ENCODE data around the gene KPNA4. TPM values are rescaled to one million over a fixed set of nuclear protein-coding genes. Genes with fewer than 3 reads are reported as not detected.

The KPNA4 gene
- total and polyA plus RNA-seq, 2 of the 4 experiments (the other 2 are of a cell fraction) = 12.9 to 46.1 TPM

DNA sequence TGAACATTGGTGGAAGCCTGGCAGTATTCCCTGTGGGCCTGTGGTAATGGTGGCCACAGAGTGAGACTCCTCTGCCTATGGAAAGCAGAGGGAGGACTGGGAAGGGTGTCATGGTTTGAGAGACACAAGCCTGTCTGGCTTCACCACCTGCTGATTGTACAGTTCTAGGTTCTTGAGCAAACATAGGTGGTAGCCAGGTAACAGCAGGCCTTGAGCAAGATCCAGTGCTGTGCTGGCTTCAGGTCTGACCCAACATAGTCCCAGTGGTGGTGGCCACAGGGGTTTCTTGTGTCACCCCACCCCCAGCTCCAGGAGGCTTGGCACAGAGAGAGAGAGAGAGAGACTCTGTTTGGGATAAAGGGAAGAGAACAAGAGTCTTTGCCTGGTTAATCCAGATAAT is 22.7 kb upstream of the KPNA4 start:
- Histone ChIP-seq H3K9me3 (ENCODE audit: control insufficient read depth, insufficient read depth, low read length) (no peaks in the 10 kb centered on the region), H2BK5ac (ENCODE audit: low read depth, low read length, poor library complexity, severe bottlenecking) (no peak overlapping the region), H4K20me1 (ENCODE audit: insufficient read depth, low read length) (no peaks in the 10 kb centered on the region), H3K14ac (replicated peaks; ENCODE audit: low read depth, low read length) (no peak overlapping the region), H3K4me1 (ENCODE audit: control insufficient read depth, insufficient read depth, low read length) (no peaks in the 10 kb centered on the region), H2BK20ac (ENCODE audit: low read depth, low read length) (no peak overlapping the region), H3K36me3 (ENCODE audit: control insufficient read depth, insufficient read depth, low read length) (no peaks in the 10 kb centered on the region), H3K27me3 (ENCODE audit: control insufficient read depth, insufficient read depth, low read length) (no peaks in the 10 kb centered on the region; the same call in 1 of the 2 replicates), H2BK120ac (ENCODE audit: low read depth, low read length) (no peak overlapping the region), H3K4me2 (ENCODE audit: low read depth, low read length) (no peak overlapping the region), H2AFZ (replicated peaks; ENCODE audit: low read length, poor library complexity) (no peak overlapping the region), H3K18ac (ENCODE audit: low read depth, low read length) (no peak overlapping the region), H3K27ac (ENCODE audit: insufficient read depth, low read length) (no peak overlapping the region), H3K4me3 (ENCODE audit: insufficient read depth, low read depth, low read length) (no peak overlapping the region), H3K79me1 (ENCODE audit: low read depth in 1 of 2, low read length in 2 of 2) (no peaks in the 10 kb centered on the region), H3K56ac (ENCODE audit: extremely low read depth, insufficient read depth, low read length) (no peak overlapping the region), H2AK9ac (replicated peaks; ENCODE audit: low read depth, low read length, poor library complexity) (no peak overlapping the region), H3K23ac (ENCODE audit: low read depth, low read length) (no peak overlapping the region), H2BK15ac (ENCODE audit: low read depth, low read length) (no peak overlapping the region), H3K9me1 (ENCODE audit: insufficient read depth, low read length) (no peaks in the 10 kb centered on the region), H4K5ac (ENCODE audit: low read depth, low read length) (no peak overlapping the region), H4K91ac (ENCODE audit: insufficient read depth, low read depth, low read length) (no peak overlapping the region), H3K4ac (ENCODE audit: low read depth, low read length) (no peak overlapping the region), H2AK5ac (ENCODE audit: low read depth, low read length) (no peak overlapping the region), H4K8ac (ENCODE audit: low read depth in 2 of 2, low read length in 2 of 2) (no peak overlapping the region), H3K9ac (ENCODE audit: low read depth, low read length) (no peak overlapping the region)
- ChIA-PET CTCF (no interaction called here), POLR2A (ENCODE audit: unreplicated experiment) (no interaction called here)
- no peak for TF ChIP-seq RCOR1 (IDR thresholded peaks at IDR 0.05; ENCODE audit: insufficient replicate concordance, low read length)
- TF ChIP-seq SMC3 (IDR thresholded peaks at IDR 0.05; ENCODE audit: low read depth, low read length) = no peak
- TF ChIP-seq MAFK (IDR thresholded peaks at IDR 0.05; ENCODE audit: low read depth, low read length) = no peak
- TF ChIP-seq, protein P1, sequence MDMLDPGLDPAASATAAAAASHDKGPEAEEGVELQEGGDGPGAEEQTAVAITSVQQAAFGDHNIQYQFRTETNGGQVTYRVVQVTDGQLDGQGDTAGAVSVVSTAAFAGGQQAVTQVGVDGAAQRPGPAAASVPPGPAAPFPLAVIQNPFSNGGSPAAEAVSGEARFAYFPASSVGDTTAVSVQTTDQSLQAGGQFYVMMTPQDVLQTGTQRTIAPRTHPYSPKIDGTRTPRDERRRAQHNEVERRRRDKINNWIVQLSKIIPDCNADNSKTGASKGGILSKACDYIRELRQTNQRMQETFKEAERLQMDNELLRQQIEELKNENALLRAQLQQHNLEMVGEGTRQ (IDR thresholded peaks at IDR 0.05; ENCODE audit: low read depth, low read length) = no peak
- TF ChIP-seq CEBPB (IDR thresholded peaks at IDR 0.05; ENCODE audit: low read depth, low read length) = no peak
- TF ChIP-seq BHLHE40 (IDR thresholded peaks at IDR 0.05; ENCODE audit: low read depth, low read length) = no peak
- TF ChIP-seq, protein P2, sequence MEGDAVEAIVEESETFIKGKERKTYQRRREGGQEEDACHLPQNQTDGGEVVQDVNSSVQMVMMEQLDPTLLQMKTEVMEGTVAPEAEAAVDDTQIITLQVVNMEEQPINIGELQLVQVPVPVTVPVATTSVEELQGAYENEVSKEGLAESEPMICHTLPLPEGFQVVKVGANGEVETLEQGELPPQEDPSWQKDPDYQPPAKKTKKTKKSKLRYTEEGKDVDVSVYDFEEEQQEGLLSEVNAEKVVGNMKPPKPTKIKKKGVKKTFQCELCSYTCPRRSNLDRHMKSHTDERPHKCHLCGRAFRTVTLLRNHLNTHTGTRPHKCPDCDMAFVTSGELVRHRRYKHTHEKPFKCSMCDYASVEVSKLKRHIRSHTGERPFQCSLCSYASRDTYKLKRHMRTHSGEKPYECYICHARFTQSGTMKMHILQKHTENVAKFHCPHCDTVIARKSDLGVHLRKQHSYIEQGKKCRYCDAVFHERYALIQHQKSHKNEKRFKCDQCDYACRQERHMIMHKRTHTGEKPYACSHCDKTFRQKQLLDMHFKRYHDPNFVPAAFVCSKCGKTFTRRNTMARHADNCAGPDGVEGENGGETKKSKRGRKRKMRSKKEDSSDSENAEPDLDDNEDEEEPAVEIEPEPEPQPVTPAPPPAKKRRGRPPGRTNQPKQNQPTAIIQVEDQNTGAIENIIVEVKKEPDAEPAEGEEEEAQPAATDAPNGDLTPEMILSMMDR (conservative IDR thresholded peaks at IDR 0.05; ENCODE audit: low read depth, low read length) = no peak
- no peak for TF ChIP-seq CHD1 (IDR thresholded peaks at IDR 0.05; ENCODE audit: low read depth, low read length)
- no peak for TF ChIP-seq FOS (IDR thresholded peaks at IDR 0.05; ENCODE audit: low read depth, low read length)
- no peak for TF ChIP-seq MAZ (IDR thresholded peaks at IDR 0.05; ENCODE audit: borderline replicate concordance, low read depth, low read length)
- TF ChIP-seq POLR2A (IDR thresholded peaks at IDR 0.05; ENCODE audit: low read depth, low read length) = no peak
- no peak for TF ChIP-seq RFX5 (IDR thresholded peaks at IDR 0.05; ENCODE audit: low read depth, low read length)
- TF ChIP-seq, protein P3, sequence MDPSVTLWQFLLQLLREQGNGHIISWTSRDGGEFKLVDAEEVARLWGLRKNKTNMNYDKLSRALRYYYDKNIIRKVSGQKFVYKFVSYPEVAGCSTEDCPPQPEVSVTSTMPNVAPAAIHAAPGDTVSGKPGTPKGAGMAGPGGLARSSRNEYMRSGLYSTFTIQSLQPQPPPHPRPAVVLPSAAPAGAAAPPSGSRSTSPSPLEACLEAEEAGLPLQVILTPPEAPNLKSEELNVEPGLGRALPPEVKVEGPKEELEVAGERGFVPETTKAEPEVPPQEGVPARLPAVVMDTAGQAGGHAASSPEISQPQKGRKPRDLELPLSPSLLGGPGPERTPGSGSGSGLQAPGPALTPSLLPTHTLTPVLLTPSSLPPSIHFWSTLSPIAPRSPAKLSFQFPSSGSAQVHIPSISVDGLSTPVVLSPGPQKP (IDR thresholded peaks at IDR 0.05; ENCODE audit: borderline replicate concordance, low read depth, low read length) = no peak
- TF ChIP-seq RAD21 (IDR thresholded peaks at IDR 0.05; ENCODE audit: low read length) = no peak
- no peak for TF ChIP-seq NFE2L2 (IDR thresholded peaks at IDR 0.05; ENCODE audit: low read depth, low read length)
- TF ChIP-seq MXI1 (IDR thresholded peaks at IDR 0.05; ENCODE audit: borderline replicate concordance, low read depth, low read length) = no peak
- no TSS peak for BruUV-seq (replicated peaks)
- intact Hi-C loops (cut with micrococcal nuclease) (no loop called here), in situ Hi-C loops (cut with MboI; ENCODE audit: low sequenced_read_pairs) (no loop called here), dilution Hi-C loops (cut with HindIII; ENCODE audit: low sequenced_read_pairs, unreplicated experiment) (no loop called here)
- no peak for ATAC-seq (ENCODE audit: low read depth)
- DNase-seq = no peak

Data from IMR-90 (cell line).